ENCODE measurements around the gene TOLLIP.
"Not testable (repeated sequence)": the region's sequence is repeated elsewhere in the genome, so short reads cannot be mapped to it uniquely, and the experiment has no call there.

Gene TOLLIP

GRCh38 chr11:1343391-1344055, 34.1 kb upstream of the TOLLIP start:
- no peak for DNase-seq

GRCh38 chr11:1342946-1343345, 33.5 kb upstream of the TOLLIP start:
- no peak for DNase-seq

GRCh38 chr11:1341928-1342524, 32.6 kb upstream of the TOLLIP start:
- DNase-seq = no peak

- DNase-seq = not testable (repeated sequence)
These were observed 31.8 kb upstream of the TOLLIP start for GRCh38 chr11:1341226-1341625.

GRCh38 chr11:1340111-1340510, 30.7 kb upstream of the TOLLIP start:
- DNase-seq = no peak

GRCh38 chr11:1339066-1339675, 29.7 kb upstream of the TOLLIP start:
- no peak for DNase-seq

- DNase-seq = no peak
These were observed 29.0 kb upstream of the TOLLIP start for GRCh38 chr11:1338201-1339065.

- no peak for DNase-seq
These were observed 28.2 kb upstream of the TOLLIP start for GRCh38 chr11:1337647-1338007.

GRCh38 chr11:1336836-1337646, 27.6 kb upstream of the TOLLIP start:
- no peak for DNase-seq

GRCh38 chr11:1335811-1336761, 26.7 kb upstream of the TOLLIP start:
- no peak for DNase-seq

GRCh38 chr11:1335264-1335810, 25.9 kb upstream of the TOLLIP start:
- no peak for DNase-seq

GRCh38 chr11:1333860-1334259, 24.4 kb upstream of the TOLLIP start:
- DNase-seq = no peak

GRCh38 chr11:1333091-1333772, 23.8 kb upstream of the TOLLIP start:
- DNase-seq = no peak

- no peak for DNase-seq
These were observed 21.0 kb upstream of the TOLLIP start for GRCh38 chr11:1330473-1330872.

- no peak for DNase-seq
These were observed 17.6 kb upstream of the TOLLIP start for GRCh38 chr11:1327064-1327460.

- DNase-seq = no peak
These were observed 17.1 kb upstream of the TOLLIP start for GRCh38 chr11:1326435-1327063.

- DNase-seq = no peak
These were observed 14.3 kb upstream of the TOLLIP start for GRCh38 chr11:1323774-1324173.

- no peak for DNase-seq
These were observed 8.6 kb upstream of the TOLLIP start for GRCh38 chr11:1317993-1318392.

GRCh38 chr11:1317432-1317831, 8.0 kb upstream of the TOLLIP start:
- DNase-seq = no peak

Data from NCI-H446 treated with DMSO at 0.1 percent for 48 hours (cell line).